ENCODE results near the gene ROR2.
"Not testable (repeated sequence)": the region's sequence is repeated elsewhere in the genome, so short reads cannot be mapped to it uniquely, and the experiment has no call there.

ROR2 gene

DNA sequence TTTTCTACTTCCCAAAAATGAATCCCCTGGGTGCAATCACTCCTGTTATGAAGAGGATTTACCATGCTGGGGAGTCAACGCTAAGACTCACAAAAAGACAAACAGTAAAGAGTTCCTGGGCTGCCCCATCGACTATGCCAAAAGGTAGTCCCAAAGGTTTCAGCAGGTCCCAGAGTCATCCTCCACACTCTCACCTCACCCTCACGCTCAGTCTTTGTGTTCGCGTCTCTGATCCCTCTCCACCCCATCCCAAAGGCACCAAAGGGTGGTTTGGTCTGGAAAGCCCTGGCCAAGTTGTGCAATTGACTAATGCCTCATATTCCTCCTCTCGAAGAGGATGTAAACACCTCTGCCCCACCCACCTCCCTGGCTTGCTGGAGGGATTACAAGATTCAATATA, 286.2 kb downstream of the ROR2 start:
- FAIRE-seq, result no peak

DNA sequence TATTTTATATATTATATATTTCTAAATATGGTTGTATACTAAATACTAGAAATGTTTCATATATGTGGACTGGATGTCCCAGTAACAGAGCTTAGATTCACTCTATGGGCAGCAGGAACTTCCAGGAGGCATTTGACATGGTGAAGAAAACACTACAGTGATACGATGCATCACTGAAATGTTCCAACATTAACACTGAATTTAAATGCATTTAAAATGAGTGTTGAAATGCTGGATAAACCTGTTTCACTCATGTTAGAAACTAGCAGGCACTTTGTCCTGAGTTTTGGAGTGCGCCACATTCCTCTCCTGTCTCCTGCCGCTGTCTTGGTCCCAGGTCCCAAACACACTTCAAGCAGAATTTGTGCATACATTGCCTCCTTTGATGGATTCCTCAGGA, 288.6 kb downstream of the ROR2 start:
- no peak for FAIRE-seq

DNA sequence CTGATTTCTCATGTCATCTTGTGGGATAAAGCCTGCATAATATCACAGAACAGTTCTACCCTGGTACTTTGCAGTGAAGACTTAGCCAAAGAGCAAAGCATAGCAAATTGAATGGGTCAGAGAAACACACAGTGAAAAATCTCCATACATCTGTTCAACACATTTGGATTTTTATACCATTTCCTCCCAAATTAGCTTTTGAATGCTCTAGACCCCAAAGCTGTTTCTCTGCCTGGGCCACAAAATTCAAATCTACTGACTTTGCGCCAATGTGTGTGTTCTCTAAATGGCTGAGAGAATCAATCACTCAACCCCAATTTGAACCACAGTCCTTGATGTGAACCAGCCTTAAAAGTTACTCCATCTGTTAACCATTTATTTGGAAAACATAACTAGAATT, 289.5 kb downstream of the ROR2 start:
- no peak for FAIRE-seq

DNA sequence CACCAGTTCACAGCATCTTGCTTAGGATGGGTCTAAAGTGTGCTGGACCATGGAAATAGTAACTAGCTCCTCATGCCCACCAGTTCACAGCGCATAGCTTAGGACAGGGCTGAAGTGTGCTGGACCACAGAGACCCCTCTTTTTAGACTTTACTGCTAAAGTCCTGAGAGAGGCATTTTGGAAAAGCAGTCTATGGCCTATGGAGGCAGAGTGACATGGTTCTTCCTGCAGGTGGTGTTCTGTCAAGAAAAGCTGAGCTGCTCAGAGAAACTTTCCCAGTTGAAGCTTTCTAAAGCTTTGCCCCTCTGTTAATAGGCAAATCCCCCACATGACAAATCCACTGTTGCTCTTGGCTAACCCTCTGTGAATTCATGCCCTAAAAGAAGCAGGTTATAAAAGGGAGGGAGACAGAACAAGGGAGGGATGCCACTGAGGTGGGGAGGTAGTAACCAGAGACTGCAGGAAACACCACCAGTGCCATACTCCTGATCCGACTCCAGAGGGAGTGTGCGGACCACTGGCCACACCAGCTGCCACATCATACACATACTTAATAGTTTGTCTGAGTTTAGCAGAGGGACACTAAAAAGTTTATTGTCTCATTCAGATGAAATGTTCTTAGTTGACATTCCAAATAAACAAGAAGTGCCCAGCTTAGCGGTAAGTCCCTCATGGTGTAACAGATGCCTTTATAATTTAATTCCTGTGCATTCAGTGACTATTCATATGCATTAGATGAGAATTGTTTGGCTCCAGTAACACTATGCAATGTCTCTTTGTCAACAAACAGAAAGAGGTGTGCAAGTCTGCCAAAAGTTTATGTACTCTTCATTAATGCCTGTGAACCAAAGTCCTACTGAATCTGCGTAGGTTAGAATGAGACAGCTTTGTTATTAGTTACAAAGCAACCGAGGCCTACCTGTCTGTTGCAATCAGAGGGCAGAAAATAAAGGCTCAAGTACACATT, 290.2 kb downstream of the ROR2 start:
- FAIRE-seq, result no peak

DNA sequence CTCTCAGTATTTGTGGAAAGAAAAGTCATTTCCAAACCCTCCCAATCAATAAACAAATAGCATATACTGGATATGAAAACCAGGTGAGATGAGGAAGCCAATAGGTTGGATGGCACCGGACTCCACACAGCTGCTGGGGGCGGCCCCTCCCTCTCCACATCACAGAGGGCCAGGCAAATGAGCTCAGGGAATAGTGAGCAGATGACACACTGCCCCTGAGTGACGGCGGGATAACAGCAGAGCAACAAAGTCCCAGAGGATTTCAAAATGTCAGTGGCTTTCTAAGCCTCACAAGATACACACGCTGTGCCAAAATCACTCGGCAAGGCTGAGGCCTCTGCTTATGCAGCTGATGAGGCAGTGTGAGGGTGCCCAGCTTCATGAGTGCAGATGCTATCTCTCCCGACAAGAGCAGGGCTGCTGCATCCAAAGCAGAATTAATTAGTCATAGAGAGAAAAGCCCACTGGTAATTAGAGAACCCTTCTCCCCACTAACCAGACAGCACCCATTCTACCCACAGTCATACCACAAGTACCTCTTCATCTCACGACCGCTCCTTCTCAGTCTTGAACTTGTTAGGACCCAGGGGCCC, 291.4 kb downstream of the ROR2 start:
- FAIRE-seq, result no peak

DNA sequence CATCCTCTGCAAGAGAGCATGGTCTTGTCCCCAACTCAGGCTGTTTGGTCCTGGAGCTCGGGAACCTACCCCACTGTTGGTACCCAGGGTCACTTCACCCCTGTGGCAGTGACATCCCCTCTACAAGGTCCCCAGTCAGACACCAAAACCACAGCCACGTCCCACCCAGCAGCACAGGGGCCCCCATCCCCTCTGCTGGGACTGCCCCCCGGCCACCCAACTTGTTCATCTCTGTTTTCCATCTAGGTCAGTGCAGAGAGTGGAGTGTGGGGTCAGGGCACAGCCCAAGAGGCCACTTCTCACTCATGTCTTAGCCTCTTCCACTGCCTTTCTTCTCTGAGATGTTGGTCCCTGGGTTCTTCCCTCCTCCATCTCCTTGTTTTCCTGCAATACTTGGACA, 292.5 kb downstream of the ROR2 start:
- FAIRE-seq, result no peak

DNA sequence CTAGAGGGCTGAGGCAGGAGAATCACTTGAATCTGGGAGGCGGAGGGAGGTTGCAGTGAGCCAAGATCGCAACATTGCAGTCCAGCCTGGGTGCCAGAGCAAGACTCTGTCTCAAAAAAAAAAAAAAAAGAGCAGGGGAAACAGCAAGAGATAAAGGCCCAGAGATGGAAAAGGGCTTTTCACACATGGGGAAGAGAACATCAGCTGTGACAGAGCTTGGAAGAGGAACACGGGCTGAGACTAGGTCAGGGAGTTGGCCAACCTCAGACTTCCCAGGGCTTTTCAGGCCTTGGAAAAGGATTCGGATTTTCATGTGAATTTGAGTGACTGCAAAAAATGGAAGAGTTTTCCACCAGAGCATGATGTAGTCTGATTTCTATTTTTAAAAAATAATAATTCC, 294.4 kb downstream of the ROR2 start:
- FAIRE-seq, result no peak

DNA sequence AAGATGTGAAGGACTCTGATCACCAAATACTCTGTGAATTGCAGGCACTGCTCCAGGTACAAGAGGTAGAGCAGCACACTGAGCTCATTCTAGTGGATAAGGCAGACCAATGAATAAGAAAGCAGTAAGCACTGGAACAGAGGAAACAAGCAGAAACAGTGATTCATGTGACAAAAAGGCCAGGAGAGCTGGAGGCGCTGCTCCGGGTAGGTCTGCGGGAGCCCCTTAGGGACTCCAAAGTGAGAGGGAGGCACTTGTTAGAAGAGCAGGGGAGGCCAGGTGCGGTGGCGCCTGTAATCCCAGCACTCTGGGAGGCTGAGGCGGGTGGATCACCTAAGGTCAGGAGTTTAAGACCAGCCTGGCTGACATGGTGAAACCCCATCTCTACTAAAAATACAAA, 294.8 kb downstream of the ROR2 start:
- FAIRE-seq, result no peak

DNA sequence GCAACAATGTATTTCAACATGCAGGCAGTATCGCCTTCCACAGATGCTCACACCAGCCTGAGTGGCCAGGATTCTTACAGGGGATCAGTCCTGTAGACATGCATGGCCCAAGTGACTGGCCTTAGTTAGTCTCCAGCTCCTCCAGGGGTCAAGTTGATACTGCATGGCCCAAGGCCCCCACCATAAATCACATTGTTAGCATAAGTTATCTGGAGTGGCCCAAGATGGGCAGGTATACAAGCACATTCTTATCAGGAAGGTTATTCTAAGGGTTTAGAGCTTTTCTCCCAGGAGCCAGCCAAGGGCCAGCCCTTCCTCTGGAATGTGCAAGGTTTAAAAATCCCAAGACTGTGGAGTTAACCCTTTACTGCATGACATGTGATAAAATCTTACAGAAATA, 295.5 kb downstream of the ROR2 start:
- FAIRE-seq, result no peak

DNA sequence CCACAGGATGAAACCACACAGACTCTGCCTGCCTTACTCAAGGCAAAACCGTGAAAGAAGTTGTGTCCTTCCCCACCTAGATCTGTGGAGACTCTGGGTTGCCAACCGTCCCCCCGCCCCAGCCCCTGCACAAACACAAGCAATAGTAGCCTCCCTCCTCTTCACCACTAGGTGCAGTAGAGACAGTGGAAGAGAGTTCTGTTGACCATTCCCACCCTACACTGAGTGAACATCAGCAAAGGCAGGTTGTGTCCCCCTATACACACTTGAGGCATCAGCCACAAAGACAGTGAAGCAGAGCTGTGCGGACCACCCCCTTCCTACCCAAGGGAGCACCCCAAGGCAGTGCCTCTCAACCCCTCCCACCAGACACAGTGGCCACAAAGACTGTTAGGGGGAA, 302.7 kb downstream of the ROR2 start:
- no peak for FAIRE-seq

DNA sequence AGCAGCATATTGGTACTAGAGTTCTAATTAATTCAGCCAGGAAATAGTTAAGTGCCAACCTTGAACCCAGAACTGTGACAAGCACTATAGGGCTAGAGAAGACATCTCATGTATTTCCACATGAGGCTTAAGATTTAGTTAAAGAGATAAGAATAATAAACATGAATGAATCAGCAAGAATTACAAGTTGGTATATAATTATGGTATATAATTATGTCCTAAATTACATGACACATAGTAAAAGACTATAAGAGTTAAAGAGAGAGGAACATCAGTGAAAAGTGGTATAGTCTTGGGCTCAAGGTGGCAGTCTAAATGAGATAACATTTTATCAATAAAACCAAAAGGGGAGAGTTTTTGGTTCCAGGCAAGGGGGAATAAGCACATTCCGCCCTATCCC, 303.3 kb downstream of the ROR2 start:
- FAIRE-seq, result no peak

DNA sequence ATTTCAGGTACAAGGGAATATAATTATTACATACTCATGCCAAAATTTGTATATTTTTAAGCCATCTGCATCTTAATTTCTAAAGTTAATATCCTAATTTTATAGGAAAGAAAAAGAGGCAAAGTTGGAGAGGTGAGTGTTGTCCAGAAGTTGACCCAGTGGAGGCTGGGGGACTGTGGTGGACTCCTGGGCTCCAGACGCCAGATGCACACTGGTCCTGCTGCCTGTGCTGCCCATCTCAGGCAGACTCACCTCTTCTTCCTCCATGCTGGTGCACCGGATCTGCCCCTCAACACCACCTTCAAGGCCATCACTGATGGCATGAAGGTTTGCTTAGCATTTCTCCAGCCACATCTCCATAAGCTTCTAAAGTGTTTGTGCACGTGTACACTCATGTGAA, 305.6 kb downstream of the ROR2 start:
- no peak for FAIRE-seq

DNA sequence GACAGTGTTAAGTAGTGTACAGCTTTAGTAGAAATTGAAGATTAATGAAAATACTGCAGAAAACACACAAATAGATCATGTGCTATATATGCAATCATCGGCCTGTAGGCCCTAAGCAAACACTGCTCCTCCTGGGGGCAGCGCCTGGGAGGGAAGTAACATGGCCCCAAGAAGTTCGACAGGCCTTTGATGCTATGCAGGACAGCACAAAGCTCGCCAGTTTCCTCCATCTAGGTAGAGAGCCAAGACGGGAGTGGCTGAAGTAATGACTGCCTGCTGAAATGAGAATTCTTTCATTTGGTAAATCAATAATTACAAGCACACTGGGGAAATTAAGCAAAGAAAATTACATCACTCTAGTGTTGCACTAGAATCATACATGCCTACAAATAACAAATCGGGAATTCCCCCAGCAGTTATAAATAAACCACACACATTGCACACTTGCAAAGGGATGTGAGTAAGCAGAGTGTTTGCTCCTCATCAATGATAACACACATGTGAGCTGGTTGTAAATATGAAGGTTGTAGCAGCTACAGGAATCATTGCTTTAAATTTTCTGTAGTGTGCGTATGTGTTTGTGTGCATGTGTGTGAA, 306.4 kb downstream of the ROR2 start:
- FAIRE-seq, result no peak

DNA sequence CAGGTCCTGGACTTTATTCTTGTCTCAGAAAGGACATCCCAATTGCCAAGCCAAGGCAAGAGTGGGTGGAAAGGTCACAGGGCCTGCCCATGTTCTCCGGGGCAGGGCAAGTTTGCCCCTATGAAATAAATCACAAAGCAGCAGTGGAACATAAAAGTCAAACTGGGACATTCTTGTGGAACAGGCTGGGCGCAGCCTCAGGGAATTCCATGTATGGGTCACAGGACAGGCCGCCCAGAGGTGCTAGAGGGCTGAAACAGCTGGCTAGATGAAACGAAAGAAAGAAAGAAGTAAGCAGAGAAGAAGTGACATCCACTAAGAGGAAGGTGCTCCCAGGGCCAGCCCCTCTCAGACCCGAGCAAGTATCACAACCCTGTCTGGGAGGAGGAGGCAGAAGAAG, 307.3 kb downstream of the ROR2 start:
- no peak for FAIRE-seq

DNA sequence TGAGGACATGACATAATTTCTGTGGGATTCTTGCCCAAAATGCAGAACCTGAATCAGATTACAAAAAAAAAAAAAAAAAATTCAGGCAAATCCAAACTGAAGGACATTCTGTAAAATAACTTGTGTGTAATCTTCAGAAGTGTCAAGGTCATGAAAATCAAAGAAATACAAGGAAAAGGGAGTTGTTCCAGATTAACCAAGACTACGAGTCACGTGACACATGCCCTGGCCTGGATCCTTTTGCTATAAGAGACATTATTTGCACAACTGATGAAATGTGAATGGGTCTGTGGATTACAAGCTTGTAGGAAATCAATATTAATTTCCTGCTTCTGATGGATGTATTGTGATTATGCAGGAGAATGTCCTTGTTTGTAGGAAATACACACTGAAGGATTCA, 309.6 kb downstream of the ROR2 start:
- no peak for FAIRE-seq

DNA sequence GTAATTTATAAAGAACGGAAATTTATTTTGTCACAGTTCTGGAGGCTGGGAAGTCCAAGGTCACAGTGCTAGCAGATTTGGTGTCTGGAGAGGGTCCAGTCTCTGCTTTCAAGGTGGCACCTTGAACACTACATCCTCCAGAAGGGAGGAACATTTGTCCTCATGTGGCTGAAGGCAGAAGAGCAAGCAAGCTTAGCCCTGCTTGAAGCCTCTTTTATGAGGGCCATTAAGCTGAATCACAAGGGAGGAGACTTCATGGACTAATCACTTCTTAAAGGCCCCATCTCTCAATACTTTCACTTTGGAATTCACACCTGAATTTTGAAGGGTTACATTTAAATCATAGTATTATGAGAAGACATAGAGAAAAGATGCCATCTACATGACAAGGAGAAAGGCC, 311.0 kb downstream of the ROR2 start:
- no peak for FAIRE-seq

DNA sequence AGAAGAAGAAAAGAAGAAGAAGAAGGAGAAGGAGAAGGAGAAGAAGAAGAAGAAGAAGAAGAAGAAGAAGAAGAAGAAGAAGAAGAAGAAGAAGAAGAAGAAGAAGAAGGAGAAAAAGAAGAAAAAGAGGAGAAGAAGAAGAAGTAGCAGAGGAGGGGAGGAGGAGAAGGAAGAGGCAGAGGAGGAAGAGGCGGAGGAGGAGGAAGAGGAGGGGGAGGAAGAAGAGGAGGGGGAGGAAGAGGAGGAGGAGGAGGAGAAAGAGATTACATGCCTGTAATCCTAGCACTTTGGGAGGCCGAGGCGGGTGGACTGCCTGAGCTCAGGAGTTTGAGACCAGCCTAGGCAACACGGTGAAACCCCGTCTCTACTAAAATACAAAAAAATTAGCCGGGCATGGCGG, 315.2 kb downstream of the ROR2 start:
- FAIRE-seq, result not testable (repeated sequence)

DNA sequence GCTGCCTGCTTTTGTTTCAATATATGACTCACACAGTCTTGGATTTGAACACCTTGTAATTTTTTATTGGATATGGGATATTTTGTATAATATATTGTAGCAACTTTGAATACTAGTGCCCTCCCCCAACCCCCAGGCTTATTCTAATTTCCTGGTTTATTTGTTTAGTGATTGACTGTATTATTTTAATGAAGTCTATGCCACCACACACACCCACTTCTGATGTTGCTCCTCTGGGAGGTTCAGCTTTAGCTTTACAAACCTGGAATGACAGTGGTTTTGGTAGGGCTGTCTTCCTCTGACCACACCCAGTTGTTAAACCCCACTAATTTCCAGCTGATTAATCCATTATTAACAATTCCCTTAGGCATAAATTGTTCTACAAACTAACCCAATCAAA, 320.3 kb downstream of the ROR2 start:
- no peak for FAIRE-seq

DNA sequence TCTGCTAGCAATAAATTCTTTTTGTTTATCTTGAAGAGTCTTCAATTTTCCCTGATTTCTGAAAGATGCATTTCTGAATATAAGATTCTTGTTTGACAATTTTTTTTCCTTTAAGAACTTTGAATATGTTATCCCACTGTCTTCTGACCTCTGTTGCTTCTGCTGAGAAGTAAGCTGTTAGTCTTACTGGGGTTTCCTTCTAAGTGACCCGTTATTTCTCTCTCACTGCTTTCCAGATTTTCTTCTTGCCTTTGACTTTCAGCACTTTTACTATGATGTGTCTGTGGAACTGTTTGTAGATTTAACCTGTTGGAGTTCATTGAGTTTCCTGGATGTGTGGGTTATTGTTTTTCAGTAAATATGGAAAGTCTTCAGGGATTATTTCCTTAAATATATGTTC, 321.1 kb downstream of the ROR2 start:
- FAIRE-seq, result no peak

DNA sequence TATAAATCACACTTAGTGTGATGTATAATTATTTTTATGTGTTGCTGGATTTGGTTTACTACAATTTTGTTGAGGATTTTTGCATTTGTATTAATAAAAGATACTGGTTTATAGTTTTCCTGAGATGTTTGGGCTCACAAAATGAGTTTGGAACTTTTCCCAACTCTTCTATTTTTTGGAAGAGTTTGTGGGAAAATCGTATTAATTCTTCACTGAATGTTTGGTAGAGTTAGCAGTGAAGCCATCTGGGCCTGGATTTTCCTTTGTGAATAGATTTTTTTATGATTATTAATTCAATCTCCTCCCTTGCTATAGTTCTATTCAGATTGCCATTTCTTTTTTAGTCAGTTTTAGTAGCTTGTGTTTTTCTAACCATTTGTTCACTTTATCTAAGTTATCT, 324.7 kb downstream of the ROR2 start:
- no peak for FAIRE-seq

DNA sequence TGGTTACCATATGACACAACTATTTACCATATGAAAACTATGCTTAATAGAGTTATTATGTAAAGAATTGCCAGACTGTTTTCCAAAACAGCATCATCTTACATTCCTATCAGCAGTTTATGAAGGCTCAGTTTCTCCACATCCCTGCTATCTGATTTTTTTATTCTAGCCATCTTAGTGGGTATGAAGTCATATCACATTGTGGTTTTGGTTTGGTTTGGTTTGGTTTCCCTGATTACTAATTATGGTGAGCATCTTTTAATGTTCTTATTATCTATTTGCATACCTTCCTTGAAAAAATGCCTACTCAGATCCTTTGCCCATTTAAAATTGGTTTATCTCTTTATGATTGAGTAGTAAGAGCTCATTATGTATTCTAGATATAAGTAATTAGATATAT, 327.0 kb downstream of the ROR2 start:
- no peak for FAIRE-seq

DNA sequence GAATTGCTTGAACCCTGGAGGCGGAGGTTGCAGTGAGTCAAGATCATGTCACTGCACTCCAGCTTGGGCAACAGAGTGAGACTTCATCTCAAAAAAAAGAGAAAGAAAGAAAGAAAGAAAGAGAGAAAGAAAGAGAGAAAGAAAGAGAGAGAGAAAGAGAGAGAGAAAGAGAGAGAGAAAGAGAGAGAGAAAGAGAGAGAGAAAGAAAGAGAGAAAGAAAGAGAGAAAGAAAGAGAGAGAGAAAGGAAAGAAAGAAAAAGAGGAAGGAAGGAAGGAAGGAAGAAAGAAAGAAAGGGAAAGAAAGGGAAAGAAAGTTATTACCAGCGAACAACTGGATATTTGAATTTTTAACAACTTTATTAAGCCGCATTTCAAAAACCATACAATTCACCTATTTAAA, 327.9 kb downstream of the ROR2 start:
- FAIRE-seq, result not testable (repeated sequence)

DNA sequence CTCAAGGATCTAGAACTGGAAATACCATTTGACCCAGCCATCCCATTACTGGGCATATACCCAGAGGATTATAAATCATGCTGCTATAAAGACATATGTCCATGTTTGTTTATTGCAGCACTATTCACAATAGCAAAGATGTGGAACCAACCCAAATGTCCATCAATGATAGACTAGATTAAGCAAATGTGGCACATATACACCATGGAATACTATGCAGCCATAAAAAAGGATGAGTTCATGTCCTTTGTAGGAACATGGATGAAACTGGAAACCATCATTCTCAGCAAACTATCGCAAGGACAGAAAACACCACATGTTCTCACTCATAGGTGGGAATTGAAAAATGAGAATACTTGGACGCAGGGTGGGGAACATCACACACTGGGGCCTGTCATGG, 336.0 kb downstream of the ROR2 start:
- not testable (repeated sequence) for FAIRE-seq

DNA sequence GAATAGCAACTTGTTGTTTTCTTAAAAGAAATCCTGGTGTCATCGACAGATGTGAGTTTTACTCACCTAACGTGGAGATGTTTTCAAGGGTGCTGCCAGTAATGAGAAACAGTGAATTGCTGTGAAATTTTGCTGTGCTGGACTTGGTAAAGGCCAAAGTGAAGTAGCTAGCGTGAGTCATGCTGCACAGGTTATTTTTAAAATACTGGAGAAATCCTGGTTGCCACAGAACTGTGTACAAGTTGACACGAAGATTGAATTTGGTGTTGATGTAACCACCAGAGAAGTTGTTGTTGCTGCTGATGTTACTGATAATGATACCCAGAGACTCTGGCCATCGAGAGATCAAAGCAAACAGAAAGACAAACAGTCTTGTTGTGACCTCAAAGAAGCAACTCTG, 338.4 kb downstream of the ROR2 start:
- no peak for FAIRE-seq
